Lung (tissue), 12 donors: ENCODE data around the gene CYTH2. TPM values are rescaled to one million over a fixed set of nuclear protein-coding genes. Genes with fewer than 3 reads are reported as not detected.

Source experiments
- ATAC-seq: fragments of 200-7000 bp; cut with Tn5 transposase; one replicate; pipeline ENCODE4 v1.9.1; 2020; ENCODE audit warnings: moderate number of reproducible peaks; ENCODE audit not compliant: insufficient read depth, low FRiP score
- DNase-seq, 3 donors: peaks; one replicate each; pipeline ENCODE4 v3.0.0-alpha.2; 2013 to 2017
- H3K27ac ChIP-seq, 2 donors: one replicate each; pipeline ENCODE4 v1.5.1; 2013; ENCODE audit warnings: mild to moderate bottlenecking in 2 of 2, moderate library complexity in 2 of 2, control low read depth in 1 of 2, inconsistent platforms in 1 of 2, low read depth in 1 of 2, low read length in 1 of 2
- H3K27me3 ChIP-seq, 3 donors: one replicate each; pipeline ENCODE4 v1.5.1; 2013; ENCODE audit warnings: low read length in 2 of 3; ENCODE audit not compliant: control insufficient read depth in 3 of 3, insufficient read depth in 3 of 3
- H3K36me3 ChIP-seq, 4 donors: one replicate each; pipeline ENCODE4 v1.5.1; 2013; ENCODE audit warnings: low read length in 4 of 4, mild to moderate bottlenecking in 1 of 4, moderate library complexity in 1 of 4; ENCODE audit not compliant: control insufficient read depth in 4 of 4, insufficient read depth in 4 of 4
- H3K4me1 ChIP-seq, 5 donors: one replicate each; pipeline ENCODE4 v1.5.1; 2013; ENCODE audit warnings: low read length in 5 of 5, mild to moderate bottlenecking in 2 of 5, moderate library complexity in 1 of 5; ENCODE audit not compliant: control insufficient read depth in 5 of 5, insufficient read depth in 5 of 5
- H3K4me3 ChIP-seq: one replicate; pipeline ENCODE4 v1.5.1; 2013; ENCODE audit warnings: mild to moderate bottlenecking, control low read depth, moderate library complexity
- H3K9ac ChIP-seq, 2 donors: one replicate each; pipeline ENCODE4 v1.5.1; 2013; ENCODE audit warnings: low read length in 2 of 2, control low read depth in 1 of 2; ENCODE audit not compliant: insufficient read depth in 1 of 2
- H3K9me3 ChIP-seq, 4 donors: one replicate each; pipeline ENCODE4 v1.5.1; 2013; ENCODE audit warnings: low read length in 3 of 4, mild to moderate bottlenecking in 1 of 4, moderate library complexity in 1 of 4; ENCODE audit not compliant: control insufficient read depth in 4 of 4, insufficient read depth in 3 of 4
- CTCF ChIP-seq: IDR thresholded peaks from 2 replicates; pipeline ENCODE4 v1.5.1; 2012; ENCODE audit warnings: mild to moderate bottlenecking; ENCODE audit errors: control extremely low read depth, extremely low read depth
- WGBS, 2 donors: extraction: QIAGEN DNeasy Blood & Tissue Kit; methylation state at CpG; one replicate each; pipeline ENCODE4 v1.1.7; 2013; 5-methylcytosine and 5-hydroxymethylcytosine counted together
- polyA plus RNA-seq, 2 donors: library from polyadenylated mRNA; stranded (reverse); fragments of 200-250 nt; gene quantifications; one replicate each; pipeline ENCODE4 v1.2.1, GENCODE V29; 2013
- total RNA-seq, 2 donors: library from RNA; depleted of rRNA in 1 of 2; stranded (reverse); fragments of >200 nt in 1 of 2; gene quantifications; one replicate each; pipeline ENCODE4 v1.2.1, GENCODE V29; 2014 to 2021
- donor health status: control.
- donor health status: control.
- donor health status: Bipolar disorder and iron deficiency.
- donor health status: healthy.
- donor health status: DM: yes; HTN: yes; CAD: no.

The CYTH2 gene
- total and polyA plus RNA-seq, 4 donors = 44.1 to 72.5 (median 49.2) TPM

GRCh38 chr19:48445606-48446481 lies 23.3 kb upstream of the CYTH2 start, which contains the start of gene GRWD1:
GRWD1 (plus strand) TSS chr19:48445983; CDS start chr19:48446006, 23 bp downstream.
- peak within 1 kb of the TSS; percentile 78 to 93 for H3K27ac ChIP-seq
- peak within 1 kb of the TSS; percentile 41 to 84 for H3K9ac ChIP-seq
- H3K27me3 ChIP-seq = peaks cover 4 to 16% (median 11%) of the 10 kb centered on the region in 3 donors
- peaks cover 0 to 18% (median 9%) of the 10 kb centered on the region in 5 donors for H3K4me1 ChIP-seq
- no peaks in the 10 kb centered on the region for H3K9me3 ChIP-seq
- peak within 1 kb of the TSS; percentile 91 for H3K4me3 ChIP-seq
- TF ChIP-seq CTCF = no peak
- DNase-seq = peak; percentile 92 to 97 (median 95)
- 0 to 1% methylated on average over 54 to 61 of the region's 61 CpGs for WGBS, 2 donors
- ATAC-seq = peak; percentile 90
- peaks cover 5 to 18% (median 15%) of the 10 kb centered on the region in 4 donors for H3K36me3 ChIP-seq

- Histone ChIP-seq H3K27ac (peak overlapping the region in 1 of 2 donors; percentile 93), H3K4me1 (peaks cover 0 to 18% (median 9%) of the 10 kb centered on the region in 5 donors), H3K9ac (peak overlapping the region in 1 of 2 donors; percentile 41), H3K4me3 (peak overlapping the region; percentile 91), H3K36me3 (peaks cover 13 to 22% (median 22%) of the 10 kb centered on the region in 4 donors), H3K27me3 (peaks cover 4 to 12% (median 7%) of the 10 kb centered on the region in 3 donors), H3K9me3 (no peaks in the 10 kb centered on the region)
- TF ChIP-seq CTCF = no peak
- 82 to 90% methylated on average over 5 of the region's 7 CpGs for WGBS, 2 donors
- DNase-seq (no peak), ATAC-seq (no peak)
These were observed 22.6 kb upstream of the CYTH2 start for GRCh38 chr19:48446579-48446978.

GRCh38 chr19:48448563-48448962 lies 20.6 kb upstream of the CYTH2 start:
- DNase-seq = no peak
- ATAC-seq = no peak
- Histone ChIP-seq H3K27ac (no peak overlapping the region), H3K9me3 (no peaks in the 10 kb centered on the region), H3K4me3 (no peak overlapping the region), H3K9ac (no peak overlapping the region), H3K4me1 (peaks cover 0 to 18% (median 9%) of the 10 kb centered on the region in 5 donors), H3K36me3 (peaks cover 17 to 38% (median 28%) of the 10 kb centered on the region in 4 donors), H3K27me3 (peaks cover 0 to 4% (median 3%) of the 10 kb centered on the region in 3 donors)
- TF ChIP-seq CTCF = no peak
- 94 to 95% methylated on average over 4 of the region's 4 CpGs for WGBS, 2 donors
